ENCODE results near the gene OPN5. TPM values are rescaled to one million over a fixed set of nuclear protein-coding genes. Genes with fewer than 3 reads are reported as not detected.

The OPN5 gene
- total and polyA plus RNA-seq, 2 experiments from 2014 or later: not detected

DNA sequence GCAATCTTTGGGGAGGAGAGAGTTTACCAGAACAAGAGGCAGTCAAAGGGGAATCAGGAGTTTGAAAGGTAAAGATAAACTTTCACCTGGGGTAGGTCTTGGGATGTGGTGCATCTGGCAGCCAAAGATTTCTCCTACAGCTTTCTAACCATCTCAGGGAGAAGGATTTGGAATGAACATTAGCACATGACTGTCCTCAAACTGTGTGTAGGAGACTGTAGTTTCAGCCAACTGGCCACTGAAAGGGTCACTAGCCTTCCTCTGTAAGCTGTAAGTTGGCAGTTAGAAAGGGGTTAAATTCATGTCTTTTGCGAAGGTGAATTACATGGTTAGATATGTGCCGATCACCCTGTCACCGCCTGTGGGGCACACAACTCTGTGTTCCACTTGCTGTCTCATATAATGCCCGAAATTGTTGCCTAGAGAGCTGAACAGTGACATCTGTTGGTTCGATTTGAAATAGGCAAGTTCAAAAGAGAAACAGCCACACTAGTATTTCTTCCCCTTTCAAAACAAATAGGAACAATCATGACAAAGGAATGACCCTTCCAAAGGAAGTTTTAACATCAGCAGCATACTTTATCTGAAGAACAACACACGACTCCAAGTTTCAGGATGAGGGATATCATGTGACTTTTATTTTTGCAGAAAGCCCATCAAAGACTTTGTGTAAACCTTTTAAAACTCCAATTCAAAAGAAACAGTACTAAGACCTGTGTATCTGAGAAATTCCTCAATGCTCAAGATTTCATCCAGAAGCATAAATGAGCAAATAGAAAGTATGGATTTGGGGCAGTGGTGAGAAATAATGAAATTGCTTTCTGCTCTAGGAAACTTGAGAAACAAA lies 1.1 kb upstream of the OPN5 start:
- Histone ChIP-seq H3F3A (replicated peaks; ENCODE audit: low read depth) (no peaks in the 10 kb centered on the region), H3K27ac (ENCODE audit: low read depth) (no peak overlapping the region), H3K4me2 (no peak overlapping the region), H3K27me3 (ENCODE audit: insufficient read depth) (no peaks in the 10 kb centered on the region), H3K4me1 (ENCODE audit: insufficient read depth) (no peaks in the 10 kb centered on the region), H3K36me3 (ENCODE audit: insufficient read depth) (no peaks in the 10 kb centered on the region), H3K9me2 (ENCODE audit: insufficient read depth) (peaks cover 5% of the 10 kb centered on the region), H2AFZ (peak overlapping the region; percentile 57; the same call in 1 of the 2 replicates), H4K20me1 (replicated peaks; ENCODE audit: insufficient read depth) (no peaks in the 10 kb centered on the region), H3K79me2 (replicated peaks; ENCODE audit: insufficient read depth) (no peaks in the 10 kb centered on the region), H3K4me3 (no peak overlapping the region)
- no peak overlapping the region for H3K4me3 Mint-ChIP-seq
- no peak overlapping the region for H3K27ac Mint-ChIP-seq
- no peaks in the 10 kb centered on the region for H3K27me3 Mint-ChIP-seq (ENCODE audit: insufficient read depth, low read depth, poor library complexity)
- H3K36me3 Mint-ChIP-seq (ENCODE audit: low read depth): no peaks in the 10 kb centered on the region; the same call in 2 of the 3 replicates
- H3K9me3 Mint-ChIP-seq: no peaks in the 10 kb centered on the region
- ATAC-seq (peak; percentile 84), DNase-seq (ENCODE audit: low spot score) (peak; percentile 79)
- TF ChIP-seq ZNF114 (CRISPR knock-in tag; IDR thresholded peaks at IDR 0.05): no peak
- TF ChIP-seq, protein P1, sequence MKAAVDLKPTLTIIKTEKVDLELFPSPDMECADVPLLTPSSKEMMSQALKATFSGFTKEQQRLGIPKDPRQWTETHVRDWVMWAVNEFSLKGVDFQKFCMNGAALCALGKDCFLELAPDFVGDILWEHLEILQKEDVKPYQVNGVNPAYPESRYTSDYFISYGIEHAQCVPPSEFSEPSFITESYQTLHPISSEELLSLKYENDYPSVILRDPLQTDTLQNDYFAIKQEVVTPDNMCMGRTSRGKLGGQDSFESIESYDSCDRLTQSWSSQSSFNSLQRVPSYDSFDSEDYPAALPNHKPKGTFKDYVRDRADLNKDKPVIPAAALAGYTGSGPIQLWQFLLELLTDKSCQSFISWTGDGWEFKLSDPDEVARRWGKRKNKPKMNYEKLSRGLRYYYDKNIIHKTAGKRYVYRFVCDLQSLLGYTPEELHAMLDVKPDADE (IDR thresholded peaks at IDR 0.05): no peak
- TF ChIP-seq, protein P2, sequence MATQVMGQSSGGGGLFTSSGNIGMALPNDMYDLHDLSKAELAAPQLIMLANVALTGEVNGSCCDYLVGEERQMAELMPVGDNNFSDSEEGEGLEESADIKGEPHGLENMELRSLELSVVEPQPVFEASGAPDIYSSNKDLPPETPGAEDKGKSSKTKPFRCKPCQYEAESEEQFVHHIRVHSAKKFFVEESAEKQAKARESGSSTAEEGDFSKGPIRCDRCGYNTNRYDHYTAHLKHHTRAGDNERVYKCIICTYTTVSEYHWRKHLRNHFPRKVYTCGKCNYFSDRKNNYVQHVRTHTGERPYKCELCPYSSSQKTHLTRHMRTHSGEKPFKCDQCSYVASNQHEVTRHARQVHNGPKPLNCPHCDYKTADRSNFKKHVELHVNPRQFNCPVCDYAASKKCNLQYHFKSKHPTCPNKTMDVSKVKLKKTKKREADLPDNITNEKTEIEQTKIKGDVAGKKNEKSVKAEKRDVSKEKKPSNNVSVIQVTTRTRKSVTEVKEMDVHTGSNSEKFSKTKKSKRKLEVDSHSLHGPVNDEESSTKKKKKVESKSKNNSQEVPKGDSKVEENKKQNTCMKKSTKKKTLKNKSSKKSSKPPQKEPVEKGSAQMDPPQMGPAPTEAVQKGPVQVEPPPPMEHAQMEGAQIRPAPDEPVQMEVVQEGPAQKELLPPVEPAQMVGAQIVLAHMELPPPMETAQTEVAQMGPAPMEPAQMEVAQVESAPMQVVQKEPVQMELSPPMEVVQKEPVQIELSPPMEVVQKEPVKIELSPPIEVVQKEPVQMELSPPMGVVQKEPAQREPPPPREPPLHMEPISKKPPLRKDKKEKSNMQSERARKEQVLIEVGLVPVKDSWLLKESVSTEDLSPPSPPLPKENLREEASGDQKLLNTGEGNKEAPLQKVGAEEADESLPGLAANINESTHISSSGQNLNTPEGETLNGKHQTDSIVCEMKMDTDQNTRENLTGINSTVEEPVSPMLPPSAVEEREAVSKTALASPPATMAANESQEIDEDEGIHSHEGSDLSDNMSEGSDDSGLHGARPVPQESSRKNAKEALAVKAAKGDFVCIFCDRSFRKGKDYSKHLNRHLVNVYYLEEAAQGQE (IDR thresholded peaks at IDR 0.05; ENCODE audit: unreplicated experiment): no peak
- no peak for TF ChIP-seq NANOG (IDR thresholded peaks at IDR 0.05; ENCODE audit: borderline replicate concordance)
- no peak for TF ChIP-seq ZNF331 (CRISPR knock-in tag; IDR thresholded peaks at IDR 0.05; ENCODE audit: low read depth)
- TF ChIP-seq, protein P3, sequence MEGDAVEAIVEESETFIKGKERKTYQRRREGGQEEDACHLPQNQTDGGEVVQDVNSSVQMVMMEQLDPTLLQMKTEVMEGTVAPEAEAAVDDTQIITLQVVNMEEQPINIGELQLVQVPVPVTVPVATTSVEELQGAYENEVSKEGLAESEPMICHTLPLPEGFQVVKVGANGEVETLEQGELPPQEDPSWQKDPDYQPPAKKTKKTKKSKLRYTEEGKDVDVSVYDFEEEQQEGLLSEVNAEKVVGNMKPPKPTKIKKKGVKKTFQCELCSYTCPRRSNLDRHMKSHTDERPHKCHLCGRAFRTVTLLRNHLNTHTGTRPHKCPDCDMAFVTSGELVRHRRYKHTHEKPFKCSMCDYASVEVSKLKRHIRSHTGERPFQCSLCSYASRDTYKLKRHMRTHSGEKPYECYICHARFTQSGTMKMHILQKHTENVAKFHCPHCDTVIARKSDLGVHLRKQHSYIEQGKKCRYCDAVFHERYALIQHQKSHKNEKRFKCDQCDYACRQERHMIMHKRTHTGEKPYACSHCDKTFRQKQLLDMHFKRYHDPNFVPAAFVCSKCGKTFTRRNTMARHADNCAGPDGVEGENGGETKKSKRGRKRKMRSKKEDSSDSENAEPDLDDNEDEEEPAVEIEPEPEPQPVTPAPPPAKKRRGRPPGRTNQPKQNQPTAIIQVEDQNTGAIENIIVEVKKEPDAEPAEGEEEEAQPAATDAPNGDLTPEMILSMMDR (conservative IDR thresholded peaks at IDR 0.05; ENCODE audit: low read depth in 2 of 2): peak; percentile 73 to 81
- TF ChIP-seq EZH2 (IDR thresholded peaks at IDR 0.05; ENCODE audit: low read depth, unreplicated experiment): no peak
- no peak for TF ChIP-seq CREB1 (CRISPR knock-in tag; IDR thresholded peaks at IDR 0.05; ENCODE audit: low read depth)
- H3K4me1 Mint-ChIP-seq: peaks cover 10% of the 10 kb centered on the region; the same call in 2 of the 3 replicates

Measured in GM23338 (cell line).